ENCODE results near the gene AMZ1.

- no peak for TF ChIP-seq CTCF (IDR thresholded peaks at IDR 0.05)
- TF ChIP-seq POLR2A (IDR thresholded peaks at IDR 0.05), result no peak
- TF ChIP-seq EP300 (IDR thresholded peaks at IDR 0.05), result no peak
These were observed 14.6 kb downstream of the AMZ1 start for GRCh38 chr7:2702594-2702957.
